GM19023 (cell line): ENCODE data around the gene PDLIM3.

Experiments
- ATAC-seq: cut with Tn5 transposase; IDR thresholded peaks from one replicate; pipeline ENCODE4 v1.9.1; 2021; ENCODE audit warnings: mild to moderate bottlenecking, moderate library complexity; ENCODE audit not compliant: unreplicated experiment

Gene PDLIM3

DNA sequence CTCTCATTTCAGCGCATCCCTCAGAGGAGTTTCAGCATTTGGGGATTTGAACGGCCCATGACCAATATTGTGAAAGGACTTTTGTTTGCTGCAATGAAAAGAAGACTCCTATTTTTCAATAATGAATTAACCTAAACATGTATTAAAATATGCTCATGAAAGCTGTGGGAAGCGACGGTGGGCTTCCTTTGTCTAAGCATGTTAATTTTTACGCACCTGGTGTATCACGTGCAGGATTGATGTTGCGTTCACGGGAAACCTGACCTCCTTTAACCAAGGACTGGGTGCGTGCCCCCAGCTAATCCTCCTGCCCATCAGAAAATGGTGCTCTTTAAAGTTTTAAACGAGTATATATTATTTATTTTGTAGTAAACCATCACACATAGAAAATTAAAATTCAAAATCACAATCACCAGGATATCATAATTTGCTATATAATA is 63.2 kb downstream of the PDLIM3 start:
- ATAC-seq: no peak

DNA sequence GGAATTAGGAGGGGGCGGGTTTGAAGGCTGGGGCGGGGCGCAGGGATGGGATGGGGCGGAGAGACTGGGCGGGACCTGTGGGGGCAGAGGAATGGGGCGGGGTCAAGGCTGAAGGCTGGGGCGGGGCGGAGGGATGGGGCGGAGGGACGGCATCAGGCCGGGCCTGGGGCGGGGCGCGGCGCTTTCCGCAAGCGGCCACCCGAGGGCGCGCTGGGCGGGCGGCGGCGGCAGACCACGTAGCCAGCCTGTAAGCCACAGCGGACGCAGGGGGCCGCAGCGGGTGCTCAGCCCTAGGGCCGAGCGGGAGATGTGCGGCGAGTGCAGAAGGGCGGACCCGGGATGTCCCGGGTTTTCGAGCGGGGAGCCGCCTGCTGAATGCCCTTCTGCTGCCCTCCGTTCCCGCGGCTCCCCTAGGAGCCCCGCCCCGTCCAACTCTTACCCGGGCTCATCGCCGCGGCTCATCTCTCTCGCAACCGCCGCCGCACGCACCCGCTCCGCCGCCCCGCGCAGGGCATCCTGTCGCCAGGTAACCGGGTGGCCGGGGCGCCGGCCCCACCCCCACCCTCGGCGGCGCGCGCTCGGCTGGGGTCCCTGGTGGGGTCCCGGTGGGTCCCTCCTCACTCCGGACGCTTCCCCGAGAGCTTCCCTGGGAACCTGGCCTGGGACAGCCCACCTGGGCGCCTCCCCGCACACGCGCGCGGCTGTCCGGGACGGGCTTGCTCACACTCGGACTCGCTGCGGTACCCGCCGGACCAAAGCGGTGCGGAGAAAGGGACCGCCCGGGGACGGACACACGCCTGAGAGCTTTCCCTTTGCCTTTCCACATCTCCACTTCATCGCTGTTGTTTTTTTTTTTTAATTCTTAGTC is 63.8 kb downstream of the PDLIM3 start, which contains the start of gene CCDC110:
TSS of gene CCDC110 (minus strand) at position 499 of the 868 bp plus-strand sequence. CDS start at position 449, 50 bp downstream.
- peak; percentile 92 for ATAC-seq

DNA sequence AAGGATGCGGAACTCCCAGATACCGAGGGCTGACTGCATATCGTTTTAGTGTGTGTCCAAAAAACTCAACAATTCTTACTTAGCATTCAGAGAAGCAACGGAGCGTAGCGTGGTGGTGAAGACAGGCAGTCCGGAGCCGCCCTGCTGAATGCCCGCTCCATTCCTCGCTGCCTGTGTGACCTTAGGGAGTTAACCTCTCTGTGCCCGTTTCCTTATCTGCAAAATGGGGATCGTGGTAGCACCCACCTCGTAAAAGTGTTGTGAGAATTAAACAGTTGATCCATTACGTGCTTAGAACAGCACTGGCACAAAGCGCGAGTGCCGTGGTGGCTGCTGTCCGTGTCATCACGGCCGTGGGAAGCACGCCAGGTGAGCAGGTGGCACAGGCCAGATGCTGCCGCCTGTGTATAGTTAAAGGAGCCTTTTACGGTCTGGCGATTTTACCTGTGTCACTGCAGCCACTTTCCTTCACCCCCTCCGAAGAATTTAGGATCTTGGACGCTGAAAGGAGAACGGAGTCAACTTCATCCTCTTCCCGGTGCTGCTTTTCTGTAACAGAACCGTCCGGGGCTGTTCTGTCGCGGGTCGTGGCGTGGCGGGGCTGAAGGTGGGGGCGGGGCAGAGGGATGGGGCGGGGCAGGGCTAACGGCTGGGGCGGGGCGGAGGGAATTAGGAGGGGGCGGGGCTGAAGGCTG is 64.7 kb downstream of the PDLIM3 start:
- ATAC-seq: no peak

DNA sequence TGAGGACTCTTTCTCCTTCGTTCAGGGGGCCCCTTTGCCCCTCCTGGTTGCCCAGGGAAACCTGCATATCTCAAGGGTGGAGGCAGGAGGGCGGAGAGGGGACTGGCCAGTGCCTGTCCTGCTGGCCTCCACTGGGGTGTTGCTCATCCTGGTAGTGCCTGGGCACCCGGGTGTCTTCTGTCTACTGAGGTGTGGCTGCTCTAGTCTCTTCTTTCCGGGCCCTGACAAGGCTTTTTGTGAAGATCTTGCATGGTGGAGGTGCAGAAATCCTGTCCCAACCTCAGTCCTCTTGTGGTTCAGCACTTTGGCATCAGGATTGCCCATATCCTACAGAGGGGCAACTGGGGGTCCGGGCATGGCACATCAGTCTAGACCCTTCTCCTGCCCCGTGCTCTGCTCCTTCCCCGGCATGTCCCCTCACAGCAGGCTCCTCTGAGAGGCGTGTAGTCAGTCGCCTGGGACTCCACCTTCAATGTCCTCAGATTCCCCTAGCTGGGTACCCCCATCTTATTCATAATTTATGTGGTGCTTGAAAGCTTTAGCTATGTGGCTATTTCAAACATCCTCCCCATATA is 65.6 kb downstream of the PDLIM3 start:
- no peak for ATAC-seq

DNA sequence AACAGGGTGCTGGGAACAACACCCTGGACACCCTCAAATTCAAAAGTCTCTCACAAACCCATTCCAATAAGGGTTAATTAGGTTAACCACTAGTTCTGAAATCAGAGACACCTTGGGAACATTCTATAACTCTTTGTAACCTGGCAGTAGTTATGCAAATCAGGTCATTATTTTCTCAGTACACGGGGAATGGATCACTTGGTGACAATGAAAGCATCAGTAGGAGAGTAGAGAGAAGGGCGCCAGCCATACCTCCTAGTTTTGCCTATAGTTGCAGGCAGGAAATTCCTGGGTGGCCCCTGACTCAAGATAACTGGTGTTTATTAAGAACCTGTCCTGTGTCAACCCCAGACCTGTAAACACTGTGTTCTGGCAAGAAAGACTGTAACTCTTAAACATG is 66.3 kb downstream of the PDLIM3 start:
- no peak for ATAC-seq

DNA sequence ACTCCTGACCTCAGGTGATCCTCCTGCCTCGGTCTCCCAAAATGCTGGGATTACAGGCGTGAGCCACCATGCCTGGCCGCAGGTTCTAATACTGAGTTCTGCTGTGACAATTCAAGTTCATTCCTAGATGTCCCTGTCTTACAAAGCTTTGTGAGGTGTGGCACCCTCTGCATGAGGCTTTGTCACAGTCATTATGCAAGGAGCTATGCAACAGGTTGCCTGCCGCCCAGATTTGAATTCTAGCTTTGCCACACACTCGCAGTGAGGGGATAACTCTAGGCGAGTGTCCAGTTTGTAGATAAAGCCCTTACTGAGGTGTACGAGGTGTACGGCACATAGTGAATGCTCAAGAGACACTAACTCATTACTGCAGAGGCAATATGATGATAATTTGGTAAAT is 67.3 kb downstream of the PDLIM3 start:
- no peak for ATAC-seq

DNA sequence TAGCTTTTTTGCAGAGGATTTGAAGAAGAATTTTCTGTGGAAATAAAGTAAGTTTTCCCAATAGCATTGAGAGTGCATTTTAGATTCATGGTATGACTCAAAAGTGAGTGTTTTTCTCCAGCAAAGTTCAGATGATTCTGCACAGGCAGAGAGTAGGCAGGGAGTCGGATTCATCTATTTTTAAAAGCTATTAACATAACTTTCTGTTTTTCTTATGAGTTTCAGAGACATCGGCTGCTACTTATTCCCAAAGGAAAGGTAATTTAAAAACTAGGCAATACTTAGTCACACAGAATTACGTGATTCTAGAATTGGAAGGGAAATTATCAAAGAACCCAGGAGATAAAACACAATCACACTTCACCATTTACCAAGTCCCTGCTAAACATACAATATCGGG is 68.2 kb downstream of the PDLIM3 start:
- no peak for ATAC-seq

DNA sequence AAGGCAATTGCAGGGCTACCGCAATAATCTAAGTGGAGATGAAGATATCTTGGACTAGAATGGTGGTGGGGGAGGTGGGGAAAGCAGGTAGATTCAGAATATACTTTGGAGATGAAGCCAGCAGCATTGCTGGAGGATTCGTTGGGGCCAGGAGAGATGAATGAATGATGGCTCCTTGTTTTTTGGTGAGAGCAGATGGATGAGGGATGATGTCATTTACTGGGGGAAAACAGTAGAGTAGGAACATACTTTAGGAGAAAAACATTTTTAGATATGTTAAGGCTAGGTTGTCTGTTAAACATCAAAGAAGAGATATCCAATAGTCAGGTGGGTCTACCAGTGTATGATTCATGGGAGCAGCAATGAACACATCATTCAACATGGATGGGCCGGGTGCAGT is 69.6 kb downstream of the PDLIM3 start:
- no peak for ATAC-seq

DNA sequence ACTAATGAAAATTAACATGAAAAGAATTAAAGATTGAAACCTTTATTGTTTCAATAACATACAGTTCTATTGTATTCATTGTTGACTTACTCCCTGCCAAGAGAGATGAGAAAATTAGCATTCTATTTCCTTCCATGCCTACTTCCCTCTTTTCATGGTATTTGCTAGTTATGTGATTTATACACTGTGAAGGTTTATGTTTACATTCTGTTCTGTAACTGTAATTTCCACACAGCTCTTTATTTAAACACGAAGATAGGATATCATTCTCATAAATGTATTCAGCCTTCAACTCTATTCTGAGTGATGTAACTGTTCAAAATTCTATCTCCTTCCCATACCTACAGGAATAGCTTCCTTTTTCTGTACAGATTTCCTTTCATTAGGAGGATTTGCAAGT is 70.4 kb downstream of the PDLIM3 start:
- no peak for ATAC-seq

DNA sequence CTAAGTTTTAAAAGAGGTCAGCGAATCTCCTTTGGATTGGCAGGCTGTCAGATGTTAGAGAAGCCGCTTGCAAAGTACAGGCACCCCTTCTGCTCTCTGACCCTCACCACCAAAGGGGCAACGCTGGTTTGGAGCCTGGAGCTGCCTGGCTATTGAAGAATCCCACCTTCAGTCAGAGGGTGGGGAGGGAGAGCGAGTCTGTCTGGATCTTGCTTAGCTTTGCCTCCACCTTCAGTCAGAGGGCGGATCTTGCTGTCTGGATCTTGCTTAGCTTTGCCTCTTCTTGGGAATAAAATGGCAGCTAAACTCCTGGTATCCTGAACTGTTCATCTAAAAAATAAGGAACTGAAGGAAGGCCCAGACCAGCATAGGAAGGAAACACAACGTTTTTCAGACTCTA is 71.1 kb downstream of the PDLIM3 start:
- no peak for ATAC-seq

DNA sequence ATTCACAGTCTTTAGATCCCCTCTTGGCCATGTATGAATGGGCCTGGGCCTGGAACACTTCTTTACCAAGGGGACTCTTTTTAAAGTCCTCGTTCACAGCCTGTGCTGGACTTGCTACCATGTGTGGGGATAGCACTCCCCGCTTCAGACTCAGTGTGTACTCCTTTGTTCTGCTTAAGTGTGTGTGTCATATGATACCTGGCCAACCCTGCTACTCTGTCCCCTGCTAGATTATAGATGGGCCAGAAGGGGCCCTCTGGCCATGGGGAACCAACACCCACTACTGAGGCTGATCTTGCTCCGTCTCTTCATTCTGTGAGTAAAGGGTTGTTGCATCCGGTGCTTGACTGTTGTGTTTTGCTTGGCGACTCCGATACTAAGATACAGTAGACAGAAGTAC is 71.8 kb downstream of the PDLIM3 start:
- no peak for ATAC-seq

DNA sequence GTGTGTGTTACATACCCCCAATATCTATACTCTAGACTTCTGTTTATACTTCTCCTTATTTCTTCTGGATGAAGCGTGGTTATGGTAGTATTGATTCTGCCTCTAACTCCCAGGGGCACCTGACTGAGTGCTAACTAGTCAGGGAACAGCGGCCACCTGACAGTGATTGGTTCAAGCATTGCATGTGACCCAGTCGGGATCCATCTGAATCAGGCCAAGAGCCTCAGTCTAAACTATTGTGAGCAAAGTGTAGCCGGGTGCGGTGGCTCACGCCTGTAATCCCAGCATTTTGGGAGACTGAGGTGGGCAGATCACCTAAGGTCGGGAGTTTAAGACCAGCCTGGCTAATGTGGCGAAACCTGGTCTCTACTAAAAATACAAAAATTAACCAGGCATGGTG is 73.7 kb downstream of the PDLIM3 start:
- ATAC-seq: no peak

DNA sequence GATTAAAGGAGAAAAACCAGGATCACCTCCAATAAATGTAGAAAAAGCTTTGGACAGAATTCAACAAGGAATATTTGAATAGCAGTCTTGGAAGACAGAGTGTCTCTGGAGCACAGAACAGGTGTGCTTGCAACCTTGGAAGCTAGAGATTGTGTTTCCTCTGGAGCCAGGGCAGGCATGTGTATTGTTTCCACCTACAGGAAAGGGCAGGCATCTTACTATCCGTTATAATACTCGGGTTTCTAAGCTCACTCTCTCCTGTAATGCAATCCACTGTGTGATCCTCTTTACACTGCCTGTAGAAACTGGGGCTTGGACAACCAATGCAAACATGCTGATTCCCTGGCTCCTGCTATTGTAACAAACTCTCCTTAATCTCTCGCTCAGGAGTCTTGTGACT is 78.2 kb downstream of the PDLIM3 start:
- ATAC-seq: no peak

DNA sequence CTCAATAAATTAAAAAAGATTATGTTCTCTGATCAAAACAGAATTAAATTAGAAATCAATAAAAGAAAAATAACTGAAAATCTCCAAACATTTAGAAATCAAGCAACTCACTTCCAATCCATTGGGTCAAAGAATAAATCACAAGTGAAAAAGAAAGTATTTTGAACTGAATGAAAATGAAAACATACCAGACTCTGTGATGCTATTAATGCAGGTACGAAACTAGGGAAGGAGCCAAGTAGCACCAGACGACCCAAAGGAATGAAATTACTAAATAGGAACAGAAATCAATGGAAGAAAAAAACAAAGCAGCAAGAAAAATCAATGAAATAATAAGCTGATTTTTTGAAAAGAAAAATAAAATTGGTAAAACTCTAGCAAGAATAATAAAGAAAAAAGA is 79.2 kb downstream of the PDLIM3 start:
- ATAC-seq: no peak
